Right atrium auricular region (tissue), 2 donors: ENCODE measurements around the gene DDIT3. TPM values are rescaled to one million over a fixed set of nuclear protein-coding genes. Genes with fewer than 3 reads are reported as not detected.

ENCODE experiments used
- DNase-seq: peaks from one replicate; pipeline ENCODE4 v3.0.0-alpha.2; 2019; ENCODE audit warnings: low spot score
- H3K27ac ChIP-seq, 2 donors: fragments of 200-600 bp; sonication (generic); 1 replicate in 1 of 2; 2 replicates in 1 of 2; pipeline ENCODE4 v1.5.1; 2016 to 2019
- H3K27me3 ChIP-seq, 2 donors: fragments of 200-600 bp; sonication (generic); one replicate each; pipeline versions ENCODE4 v1.5.1 to v1.6.0; 2017 to 2019
- H3K36me3 ChIP-seq: fragments of 200-600 bp; sonication (generic); one replicate; pipeline ENCODE4 v1.5.1; 2016
- H3K4me1 ChIP-seq, 2 donors: fragments of 200-600 bp; sonication (generic); one replicate each; pipeline versions ENCODE4 v1.5.1 to v1.6.0; 2017 to 2019
- H3K4me3 ChIP-seq, 2 donors: fragments of 200-600 bp; sonication (generic); 1 replicate in 1 of 2; 2 replicates in 1 of 2; pipeline ENCODE4 v1.5.1; 2017 to 2019; ENCODE audit warnings: mild to moderate bottlenecking in 1 of 2, moderate library complexity in 1 of 2
- H3K9me3 ChIP-seq, 2 donors: fragments of 200-600 bp; sonication (generic); one replicate each; pipeline ENCODE4 v1.5.1; 2019
- total RNA-seq, 2 donors: library from RNA; depleted of rRNA; stranded (reverse); fragments of >200 nt; gene quantifications; one replicate each; pipeline ENCODE4 v1.1.0, GENCODE V29; 2016
- TF ChIP-seq, protein P1 (sequence below), 2 donors: fragments of 200-600 bp; sonication (generic); IDR thresholded peaks; one replicate each; pipeline ENCODE4 v1.5.1; 2019; ENCODE audit warnings: antibody characterized with exemption in 2 of 2

DDIT3 gene
- total RNA-seq, 2 donors from 2014 or later: 19.8 to 25.0 TPM

DNA sequence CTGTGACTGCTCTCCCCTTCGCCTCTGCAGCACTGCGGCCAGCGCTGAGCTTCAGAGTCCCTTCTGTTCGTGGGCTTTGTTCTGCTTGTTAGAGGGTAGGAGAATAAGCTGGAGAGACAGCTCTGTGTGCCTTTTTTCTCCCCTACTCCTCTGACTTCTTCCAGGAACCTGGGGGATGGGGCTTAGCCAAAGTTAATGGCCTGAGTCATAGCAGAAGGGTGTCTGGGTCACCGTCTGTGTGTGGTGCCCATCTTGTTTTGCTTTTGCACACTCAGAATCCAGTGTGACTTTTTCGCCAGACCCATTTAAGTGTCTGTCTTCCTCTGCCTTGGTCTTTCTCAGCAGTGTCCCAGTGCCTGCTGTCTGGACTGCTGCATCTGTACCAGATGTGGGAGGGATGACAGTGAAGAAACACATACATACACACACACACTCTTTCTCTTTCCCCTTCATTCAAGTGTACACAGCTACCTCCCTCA is 32.6 kb upstream of the DDIT3 start:
- Histone ChIP-seq H3K27ac (no peak overlapping the region), H3K36me3 (no peaks in the 10 kb centered on the region), H3K27me3 (peaks cover 3 to 17% of the 10 kb centered on the region in 2 donors), H3K4me1 (peaks cover 0 to 11% of the 10 kb centered on the region in 2 donors), H3K9me3 (no peaks in the 10 kb centered on the region), H3K4me3 (no peak overlapping the region)
- DNase-seq: no peak
- TF ChIP-seq, protein P1, sequence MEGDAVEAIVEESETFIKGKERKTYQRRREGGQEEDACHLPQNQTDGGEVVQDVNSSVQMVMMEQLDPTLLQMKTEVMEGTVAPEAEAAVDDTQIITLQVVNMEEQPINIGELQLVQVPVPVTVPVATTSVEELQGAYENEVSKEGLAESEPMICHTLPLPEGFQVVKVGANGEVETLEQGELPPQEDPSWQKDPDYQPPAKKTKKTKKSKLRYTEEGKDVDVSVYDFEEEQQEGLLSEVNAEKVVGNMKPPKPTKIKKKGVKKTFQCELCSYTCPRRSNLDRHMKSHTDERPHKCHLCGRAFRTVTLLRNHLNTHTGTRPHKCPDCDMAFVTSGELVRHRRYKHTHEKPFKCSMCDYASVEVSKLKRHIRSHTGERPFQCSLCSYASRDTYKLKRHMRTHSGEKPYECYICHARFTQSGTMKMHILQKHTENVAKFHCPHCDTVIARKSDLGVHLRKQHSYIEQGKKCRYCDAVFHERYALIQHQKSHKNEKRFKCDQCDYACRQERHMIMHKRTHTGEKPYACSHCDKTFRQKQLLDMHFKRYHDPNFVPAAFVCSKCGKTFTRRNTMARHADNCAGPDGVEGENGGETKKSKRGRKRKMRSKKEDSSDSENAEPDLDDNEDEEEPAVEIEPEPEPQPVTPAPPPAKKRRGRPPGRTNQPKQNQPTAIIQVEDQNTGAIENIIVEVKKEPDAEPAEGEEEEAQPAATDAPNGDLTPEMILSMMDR (IDR thresholded peaks at IDR 0.05): no peak

DNA sequence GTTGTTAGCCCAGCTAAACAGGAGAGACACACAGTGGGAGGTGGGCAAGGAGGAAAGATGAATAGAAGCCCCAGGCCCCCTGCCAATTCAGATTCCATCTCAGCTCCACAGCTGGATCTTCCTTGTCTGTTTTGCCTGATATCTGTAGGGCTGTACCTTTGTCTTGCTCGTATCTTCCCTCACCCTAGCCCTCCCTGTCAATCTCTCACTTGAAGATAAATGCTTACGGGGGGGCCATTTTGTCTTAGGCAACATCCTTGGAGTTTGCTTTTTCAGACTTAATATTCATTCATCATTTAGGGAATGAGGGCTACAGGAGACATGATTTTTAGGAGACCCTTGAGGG is 32.0 kb upstream of the DDIT3 start:
- Histone ChIP-seq H3K4me1 (peaks cover 0 to 14% of the 10 kb centered on the region in 2 donors), H3K27me3 (peaks cover 3 to 17% of the 10 kb centered on the region in 2 donors), H3K9me3 (no peaks in the 10 kb centered on the region), H3K36me3 (no peaks in the 10 kb centered on the region), H3K4me3 (no peak overlapping the region), H3K27ac (no peak overlapping the region)
- no peak for DNase-seq
- TF ChIP-seq, protein P1 (IDR thresholded peaks at IDR 0.05): no peak

DNA sequence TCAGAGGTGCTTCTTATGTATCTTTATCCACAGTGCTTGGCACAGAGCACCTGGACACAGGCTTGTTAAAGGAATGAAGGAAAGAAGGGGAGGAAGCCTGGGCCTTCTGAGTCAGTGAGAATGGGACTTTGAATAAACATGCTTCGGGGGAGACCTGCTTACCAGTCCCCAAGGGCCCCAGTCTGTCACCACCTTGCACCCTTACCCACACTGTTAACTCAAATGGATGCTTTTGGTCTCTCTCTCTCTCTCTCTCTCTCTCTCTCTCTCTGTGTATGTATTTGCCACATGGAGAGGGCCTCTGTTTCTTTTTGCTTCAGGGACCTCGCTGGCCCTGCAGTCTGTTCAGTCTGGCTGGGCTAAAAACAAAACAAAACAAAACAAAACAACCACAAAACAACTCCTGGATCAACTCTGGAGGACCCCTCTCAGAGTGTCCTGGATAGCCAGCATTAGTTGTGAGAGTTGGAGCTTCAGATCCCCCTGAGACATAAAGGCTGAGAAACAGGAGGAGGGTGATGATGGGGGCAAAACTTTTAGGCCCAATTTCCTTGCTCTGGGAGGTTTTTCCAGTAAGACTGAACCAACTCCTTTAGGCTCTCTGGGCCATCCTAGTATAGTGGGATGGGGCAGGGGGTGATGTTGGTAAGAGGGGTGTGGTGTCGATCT is 31.5 kb upstream of the DDIT3 start:
- Histone ChIP-seq H3K9me3 (no peaks in the 10 kb centered on the region), H3K4me1 (peaks cover 0 to 15% of the 10 kb centered on the region in 2 donors), H3K27ac (no peak overlapping the region), H3K4me3 (no peak overlapping the region), H3K27me3 (peaks cover 3 to 17% of the 10 kb centered on the region in 2 donors), H3K36me3 (no peaks in the 10 kb centered on the region)
- DNase-seq: no peak
- TF ChIP-seq, protein P1 (IDR thresholded peaks at IDR 0.05): no peak

DNA sequence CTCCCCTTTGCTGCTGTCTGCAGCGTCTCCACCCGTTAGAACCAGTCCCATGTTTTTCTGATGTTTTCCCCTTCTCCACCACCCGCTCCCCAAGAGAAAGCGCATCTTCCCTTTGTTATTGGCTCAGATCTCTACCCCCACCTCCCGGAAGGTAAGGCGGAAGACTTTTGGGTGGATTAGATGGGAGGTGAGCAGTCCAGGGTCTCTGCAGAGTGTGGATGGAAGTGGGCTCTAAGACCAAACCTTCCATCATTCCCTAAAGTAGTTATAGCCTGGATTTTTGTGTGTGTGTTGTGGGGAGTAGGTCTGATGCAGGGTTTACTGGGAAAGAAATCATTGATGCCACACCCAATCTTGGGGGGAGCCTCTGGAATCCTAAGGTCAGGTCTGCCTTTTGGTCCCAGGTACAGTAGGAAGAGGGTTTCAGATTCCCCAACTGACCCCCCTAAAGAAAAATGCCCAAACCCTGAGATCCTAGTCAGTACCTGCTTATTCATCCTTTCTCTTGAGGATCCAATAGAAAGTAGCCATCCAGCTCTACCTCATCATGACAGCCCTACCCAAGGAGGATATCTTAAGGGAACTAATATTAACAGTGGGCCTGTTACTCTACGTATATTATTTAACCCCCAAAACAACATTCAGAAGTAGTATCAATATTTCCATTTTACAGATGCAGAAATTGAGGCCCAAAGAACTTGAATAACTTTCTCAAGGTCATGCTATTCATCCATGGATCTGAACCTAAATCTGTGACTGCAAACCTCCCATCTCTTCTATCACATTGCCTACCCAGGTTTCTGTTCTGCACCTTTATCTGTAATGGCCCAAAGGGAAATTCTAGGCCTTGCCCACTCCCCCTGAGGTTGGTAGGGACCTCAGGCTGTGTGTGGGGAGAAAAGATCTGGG is 30.6 kb upstream of the DDIT3 start:
- Histone ChIP-seq H3K27me3 (peaks cover 3 to 17% of the 10 kb centered on the region in 2 donors), H3K4me3 (no peak overlapping the region)

DNA sequence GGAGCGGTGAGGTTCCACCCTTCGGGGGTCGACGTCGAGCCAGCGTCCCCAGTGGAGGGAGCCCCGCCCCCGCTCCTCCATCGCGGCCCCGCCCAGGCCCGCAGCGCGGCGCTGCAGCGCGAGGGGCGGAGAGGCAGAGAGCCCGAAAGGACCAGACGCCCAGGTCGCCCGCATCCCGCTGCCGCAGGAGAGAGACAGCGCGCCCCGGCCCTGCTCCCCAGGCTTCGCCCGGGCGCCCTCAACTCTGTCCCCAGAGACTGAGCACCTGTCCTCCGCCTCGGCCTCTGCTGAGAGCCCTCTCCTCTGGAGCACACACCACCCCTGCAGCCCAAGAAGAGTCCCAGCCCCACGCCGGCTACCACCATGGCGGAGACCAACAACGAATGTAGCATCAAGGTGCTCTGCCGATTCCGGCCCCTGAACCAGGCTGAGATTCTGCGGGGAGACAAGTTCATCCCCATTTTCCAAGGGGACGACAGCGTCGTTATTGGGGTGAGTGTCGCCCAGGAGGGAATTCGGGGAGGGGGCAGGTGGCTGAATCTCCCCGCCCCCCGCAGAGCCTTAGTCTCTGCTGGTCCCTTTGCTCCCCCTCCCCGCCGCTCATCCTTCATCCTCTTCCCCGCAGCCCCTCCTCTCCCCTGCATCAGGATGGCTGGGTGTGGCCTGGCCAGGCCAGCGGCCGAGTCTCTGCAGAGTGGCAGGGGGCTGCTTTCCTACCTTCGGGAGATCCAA is 29.8 kb upstream of the DDIT3 start, which contains the start of gene KIF5A:
Gene KIF5A (plus strand): TSS at position 136 of the 732 bp plus-strand sequence. CDS start 228 bp downstream, at position 364.
- no peak for DNase-seq
- peaks cover 0 to 29% of the 10 kb centered on the region in 2 donors for H3K4me1 ChIP-seq
- peak within 1 kb of the TSS; percentile 18 to 45 for H3K4me3 ChIP-seq
- no peaks in the 10 kb centered on the region for H3K36me3 ChIP-seq
- H3K27ac ChIP-seq: no peak within 1 kb of the TSS
- H3K9me3 ChIP-seq: no peaks in the 10 kb centered on the region
- peaks cover 3 to 17% of the 10 kb centered on the region in 2 donors for H3K27me3 ChIP-seq
- TF ChIP-seq, protein P1 (IDR thresholded peaks at IDR 0.05): no peak

More for the DNA sequence above, 30.6 kb upstream of the DDIT3 start:
- no peak for DNase-seq
- Histone ChIP-seq H3K36me3 (no peaks in the 10 kb centered on the region), H3K4me1 (peaks cover 0 to 21% of the 10 kb centered on the region in 2 donors), H3K9me3 (no peaks in the 10 kb centered on the region), H3K27ac (no peak overlapping the region)
- TF ChIP-seq, protein P1 (IDR thresholded peaks at IDR 0.05): no peak
